H1 (cell line): ENCODE data around the gene INO80. TPM values are rescaled to one million over a fixed set of nuclear protein-coding genes. Genes with fewer than 3 reads are reported as not detected.

Source experiments
- CTCF ChIA-PET: fragments of 300-600 bp; sonication (Branson Sonifier 250); formaldehyde crosslinking; loops from one replicate; lab custom pipeline; 2021; ENCODE audit not compliant: partially characterized antibody; lab: Charles Lee
- POLR2A ChIA-PET: fragments of 300-600 bp; sonication (Branson Sonifier 250); formaldehyde crosslinking; loops from one replicate; lab custom pipeline; 2021; ENCODE audit warnings: inconsistent platforms; ENCODE audit not compliant: partially characterized antibody; lab: Charles Lee
- DNase-seq, 2 experiments: peaks; one replicate each; pipeline versions ENCODE4 v3.0.0 to v3.0.0-alpha.2; 2010 to 2022; ENCODE audit warnings: low spot score in 2 of 2, low read depth in 1 of 2, mixed read lengths in 1 of 2
- FAIRE-seq: peaks from 2 replicates; lab custom pipeline; 2011; peaks lifted over from hg19 to GRCh38; lab: Jason Lieb, UNC
- H2AFZ ChIP-seq: 2 replicates; pipeline ENCODE4 v1.8.1; 2012; ENCODE audit warnings: low read length, inconsistent platforms
- H2AK5ac ChIP-seq: 2 replicates; pipeline ENCODE4 v1.6.1; 2013; ENCODE audit warnings: low read depth, low read length
- H2BK120ac ChIP-seq: replicated peaks from 2 replicates; pipeline ENCODE3; 2013; ENCODE audit warnings: low read depth, low read length, inconsistent platforms
- H2BK12ac ChIP-seq: 2 replicates; pipeline ENCODE4 v1.6.1; 2013; ENCODE audit warnings: low read depth, low read length
- H2BK15ac ChIP-seq: 2 replicates; pipeline ENCODE4 v1.6.1; 2013; ENCODE audit warnings: low read length
- H2BK20ac ChIP-seq: 2 replicates; pipeline ENCODE4 v1.6.1; 2013; ENCODE audit warnings: low read length
- H2BK5ac ChIP-seq: 2 replicates; pipeline ENCODE4 v1.6.1; 2013; ENCODE audit warnings: low read depth, low read length
- H3K14ac ChIP-seq: 2 replicates; pipeline ENCODE4 v1.6.1; 2013; ENCODE audit warnings: inconsistent platforms; ENCODE audit not compliant: insufficient read length
- H3K18ac ChIP-seq: 2 replicates; pipeline ENCODE4 v1.6.1; 2013; ENCODE audit warnings: low read length; ENCODE audit errors: extremely low read depth
- H3K23ac ChIP-seq: 2 replicates; pipeline ENCODE4 v1.6.1; 2013; ENCODE audit warnings: inconsistent platforms; ENCODE audit not compliant: insufficient read length
- H3K23me2 ChIP-seq: 2 replicates; pipeline ENCODE4 v1.6.1; 2013; ENCODE audit warnings: low read depth, low read length
- H3K27ac ChIP-seq: 2 replicates; pipeline ENCODE4 v1.6.1; 2011; ENCODE audit warnings: low read depth, low read length, inconsistent platforms
- H3K27me3 ChIP-seq, 4 experiments: replicated peaks in 1 of 4; 1 replicate in 1 of 4; 2 replicates in 3 of 4; pipeline versions ENCODE4 v1.6.1 to v1.8.1; 2011 to 2013; ENCODE audit warnings: low read length in 3 of 4, mild to moderate bottlenecking in 3 of 4, inconsistent platforms in 2 of 4, mixed read lengths in 2 of 4, moderate library complexity in 1 of 4; ENCODE audit not compliant: control insufficient read depth in 3 of 4, insufficient read depth in 3 of 4; ENCODE audit errors: extremely low read depth in 1 of 4
- H3K36me3 ChIP-seq, 4 experiments: 2 replicates each; pipeline versions ENCODE4 v1.6.1 to v1.8.1; 2011 to 2013; ENCODE audit warnings: mild to moderate bottlenecking in 4 of 4, low read length in 3 of 4, moderate library complexity in 2 of 4, control low read depth in 1 of 4, inconsistent platforms in 1 of 4; ENCODE audit not compliant: insufficient read depth in 4 of 4, control insufficient read depth in 2 of 4
- H3K4ac ChIP-seq: replicated peaks from 2 replicates; pipeline ENCODE3; 2013; ENCODE audit warnings: low read length, low read depth, mixed read lengths, inconsistent platforms; ENCODE audit not compliant: insufficient read length
- H3K4me1 ChIP-seq, 4 experiments: replicated peaks in 1 of 4; 1 replicate in 1 of 4; 2 replicates in 3 of 4; pipeline versions ENCODE4 v1.6.1 to v1.8.1; 2011 to 2013; ENCODE audit warnings: low read length in 3 of 4, inconsistent platforms in 2 of 4, mixed read lengths in 1 of 4; ENCODE audit not compliant: insufficient read depth in 4 of 4, control insufficient read depth in 3 of 4
- H3K4me2 ChIP-seq, 2 experiments: 2 replicates each; pipeline versions ENCODE4 v1.6.1 to v1.8.1; 2011 to 2013; ENCODE audit warnings: low read depth in 2 of 2, low read length in 2 of 2, control low read depth in 1 of 2, inconsistent platforms in 1 of 2, mild to moderate bottlenecking in 1 of 2; ENCODE audit not compliant: insufficient read depth in 1 of 2
- H3K4me3 ChIP-seq, 4 experiments: fragments of 200-600, 300-600 bp in 1 of 4; sonication (generic), shearing (Covaris generic), sonication (Bioruptor Twin) in 1 of 4; 2 replicates each; pipeline versions ENCODE4 v1.5.1 to v1.8.1; 2011 to 2016; ENCODE audit warnings: low read length in 4 of 4, low read depth in 3 of 4, control low read depth in 2 of 4, inconsistent platforms in 2 of 4, mild to moderate bottlenecking in 2 of 4, mixed read lengths in 1 of 4, moderate library complexity in 1 of 4; ENCODE audit not compliant: insufficient read depth in 2 of 4; ENCODE audit errors: extremely low read depth in 1 of 4
- H3K56ac ChIP-seq: replicated peaks from 2 replicates; pipeline ENCODE3; 2013; ENCODE audit warnings: low read depth, mild to moderate bottlenecking, mixed read lengths, low read length, inconsistent platforms; ENCODE audit not compliant: insufficient read length
- H3K79me1 ChIP-seq: 2 replicates; pipeline ENCODE4 v1.6.1; 2013; ENCODE audit warnings: low read depth, low read length, control low read depth
- H3K79me2 ChIP-seq, 2 experiments: 2 replicates each; pipeline versions ENCODE4 v1.6.1 to v1.8.1; 2012 to 2013; ENCODE audit warnings: low read length in 2 of 2, mild to moderate bottlenecking in 2 of 2, inconsistent platforms in 1 of 2; ENCODE audit not compliant: insufficient read depth in 2 of 2, control insufficient read depth in 1 of 2
- H3K9ac ChIP-seq, 4 experiments: replicated peaks in 1 of 4; 1 replicate in 1 of 4; 2 replicates in 3 of 4; pipeline versions ENCODE4 v1.6.1 to v1.8.1; 2011 to 2013; ENCODE audit warnings: low read depth in 3 of 4, low read length in 3 of 4, control low read depth in 2 of 4, mild to moderate bottlenecking in 2 of 4, moderate library complexity in 2 of 4, inconsistent platforms in 1 of 4; ENCODE audit errors: extremely low read depth in 1 of 4
- H3K9me3 ChIP-seq, 2 experiments: 2 replicates each; pipeline versions ENCODE4 v1.6.1 to v1.8.1; 2012 to 2013; ENCODE audit warnings: mild to moderate bottlenecking in 2 of 2, moderate library complexity in 2 of 2, control low read depth in 1 of 2, inconsistent platforms in 1 of 2, low read depth in 1 of 2, low read length in 1 of 2, mixed read lengths in 1 of 2; ENCODE audit not compliant: insufficient read depth in 2 of 2
- H4K20me1 ChIP-seq, 2 experiments: replicated peaks in 1 of 2; 2 replicates each; pipeline versions ENCODE3 to v1.8.1; 2011 to 2013; ENCODE audit warnings: inconsistent platforms in 2 of 2, low read length in 2 of 2, mild to moderate bottlenecking in 1 of 2; ENCODE audit not compliant: insufficient read depth in 2 of 2, control insufficient read depth in 1 of 2
- H4K5ac ChIP-seq: 2 replicates; pipeline ENCODE4 v1.6.1; 2013; ENCODE audit warnings: low read length, low read depth, mixed read lengths, inconsistent platforms; ENCODE audit not compliant: insufficient read length
- H4K8ac ChIP-seq: 2 replicates; pipeline ENCODE4 v1.8.0; 2013; ENCODE audit warnings: mild to moderate bottlenecking, moderate library complexity, low read length, inconsistent platforms; ENCODE audit not compliant: insufficient read depth; ENCODE audit errors: extremely low read depth
- H4K91ac ChIP-seq: replicated peaks from 2 replicates; pipeline ENCODE3; 2013; ENCODE audit warnings: low read length, mixed read lengths, inconsistent platforms; ENCODE audit not compliant: insufficient read length
- NANOG ChIP-seq: IDR thresholded peaks from 2 replicates; pipeline ENCODE4 v1.6.1; 2011; ENCODE audit warnings: low read length, low read depth, mild to moderate bottlenecking, inconsistent platforms; ENCODE audit not compliant: insufficient read depth, poor library complexity, severe bottlenecking
- TAF1 ChIP-seq: IDR thresholded peaks from 2 replicates; pipeline ENCODE4 v1.6.1; 2011; ENCODE audit warnings: mild to moderate bottlenecking, low read depth, low read length
- TBP ChIP-seq: IDR thresholded peaks from 2 replicates; pipeline ENCODE4 v1.6.1; 2011; ENCODE audit warnings: low read depth, low read length, improper control_type of control experiment
- WGBS, 2 experiments: shearing (Covaris generic) in 1 of 2; methylation state at CpG; one replicate each; pipeline versions ENCODE4 v1.1.6 to v1.1.7; 2013 to 2015; ENCODE audit warnings: low lambda C conversion rate in 2 of 2, mixed read lengths in 2 of 2, inconsistent platforms in 1 of 2, low coverage in 1 of 2, missing lambda C conversion rate in 1 of 2; ENCODE audit not compliant: insufficient replicate concordance in 2 of 2, insufficient coverage in 1 of 2, insufficient read length in 1 of 2; ENCODE audit errors: extremely low coverage in 1 of 2, missing lambda C conversion rate in 1 of 2; 5-methylcytosine and 5-hydroxymethylcytosine counted together
- polyA plus RNA-seq, 7 experiments: library from polyadenylated mRNA; depleted of rRNA in 3 of 7; stranded (reverse) in 5 of 7; unstranded in 2 of 7; fragments of >200 nt in 5 of 7; fragments of 200-250 nt in 2 of 7; gene quantifications; 1 replicate in 5 of 7; 2 replicates in 1 of 7; 4 replicates in 1 of 7; pipeline versions ENCODE4 v1.2.1 to v1.2.3, GENCODE V29; 2011 to 2013; ENCODE audit warnings: missing spikeins in 2 of 7, mixed read lengths in 2 of 7
- total RNA-seq: library from RNA; stranded (reverse); fragmentation: NEBNext Ultra II Directional; extraction: Animal tissue kit (Norgen Biotek cat#: 25700); gene quantifications from 2 replicates; pipeline ENCODE4 v1.2.1, GENCODE V29; 2021
- TF ChIP-seq, protein P1 (sequence below), 3 experiments: IDR thresholded peaks; 1 replicate in 2 of 3; 2 replicates in 1 of 3; pipeline versions ENCODE4 v1.5.1 to v1.6.1; 2011; ENCODE audit warnings: low read length in 3 of 3, mild to moderate bottlenecking in 3 of 3, inconsistent platforms in 2 of 3, low read depth in 1 of 3, moderate library complexity in 1 of 3; ENCODE audit not compliant: insufficient read depth in 1 of 3; ENCODE audit errors: control extremely low read depth in 1 of 3

Gene INO80
- total and polyA plus RNA-seq, 2 of the 8 experiments (the other 6 are each of a cell fraction or from before 2014, with no cell fraction given): 4.3 to 24.5 TPM

DNA sequence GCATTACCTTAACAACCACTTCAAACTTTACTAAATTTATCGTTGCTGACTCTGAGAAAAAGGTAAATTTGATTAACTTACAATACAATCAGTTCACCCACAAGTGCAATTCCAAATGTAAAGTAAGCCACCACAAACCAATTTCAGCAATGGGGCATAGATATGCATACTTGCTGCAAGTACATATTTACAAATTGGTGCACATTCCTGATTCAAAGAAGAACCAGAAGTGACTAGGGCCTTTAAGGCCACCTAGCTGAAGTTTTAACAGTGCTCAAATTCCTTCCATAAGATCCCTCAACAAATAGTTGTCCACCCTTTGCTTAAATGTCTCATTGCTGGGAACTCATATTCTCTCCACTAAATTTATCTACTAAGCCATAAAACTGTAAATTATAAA is 67.2 kb downstream of the INO80 start:
- Histone ChIP-seq H3K23ac (no peak overlapping the region), H3K79me2 (no peaks in the 10 kb centered on the region), H3K56ac (no peak overlapping the region), H3K27ac (no peak overlapping the region), H3K9me3 (no peaks in the 10 kb centered on the region), H2BK5ac (no peak overlapping the region), H3K36me3 (peaks cover 10 to 66% (median 46%) of the 10 kb centered on the region in 4 experiments), H2BK12ac (no peak overlapping the region), H2AK5ac (no peak overlapping the region), H4K5ac (no peak overlapping the region), H2BK120ac (no peak overlapping the region), H3K23me2 (no peaks in the 10 kb centered on the region), H4K20me1 (peaks cover 0 to 3% of the 10 kb centered on the region in 2 experiments), H3K14ac (no peak overlapping the region), H3K4me1 (no peaks in the 10 kb centered on the region), H3K9ac (no peak overlapping the region), H3K18ac (no peak overlapping the region), H3K4me2 (no peak overlapping the region), H2BK20ac (no peak overlapping the region), H2AFZ (no peak overlapping the region), H3K27me3 (no peaks in the 10 kb centered on the region), H2BK15ac (no peak overlapping the region), H3K4me3 (no peak overlapping the region), H3K4ac (no peak overlapping the region), H4K91ac (no peak overlapping the region), H4K8ac (no peak overlapping the region), H3K79me1 (no peaks in the 10 kb centered on the region)
- CTCF ChIA-PET: interaction anchor here (1.4 kb wide), 1 partner anchor 144 kb away, joined by 3 read pairs; no protein-coding TSS in a partner anchor
- no peak for FAIRE-seq
- TF ChIP-seq TBP (no peak), NANOG (no peak), TAF1 (no peak)
- TF ChIP-seq, protein P1, sequence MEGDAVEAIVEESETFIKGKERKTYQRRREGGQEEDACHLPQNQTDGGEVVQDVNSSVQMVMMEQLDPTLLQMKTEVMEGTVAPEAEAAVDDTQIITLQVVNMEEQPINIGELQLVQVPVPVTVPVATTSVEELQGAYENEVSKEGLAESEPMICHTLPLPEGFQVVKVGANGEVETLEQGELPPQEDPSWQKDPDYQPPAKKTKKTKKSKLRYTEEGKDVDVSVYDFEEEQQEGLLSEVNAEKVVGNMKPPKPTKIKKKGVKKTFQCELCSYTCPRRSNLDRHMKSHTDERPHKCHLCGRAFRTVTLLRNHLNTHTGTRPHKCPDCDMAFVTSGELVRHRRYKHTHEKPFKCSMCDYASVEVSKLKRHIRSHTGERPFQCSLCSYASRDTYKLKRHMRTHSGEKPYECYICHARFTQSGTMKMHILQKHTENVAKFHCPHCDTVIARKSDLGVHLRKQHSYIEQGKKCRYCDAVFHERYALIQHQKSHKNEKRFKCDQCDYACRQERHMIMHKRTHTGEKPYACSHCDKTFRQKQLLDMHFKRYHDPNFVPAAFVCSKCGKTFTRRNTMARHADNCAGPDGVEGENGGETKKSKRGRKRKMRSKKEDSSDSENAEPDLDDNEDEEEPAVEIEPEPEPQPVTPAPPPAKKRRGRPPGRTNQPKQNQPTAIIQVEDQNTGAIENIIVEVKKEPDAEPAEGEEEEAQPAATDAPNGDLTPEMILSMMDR (IDR thresholded peaks at IDR 0.05; ENCODE audit: control extremely low read depth in 1 of 3, insufficient read depth in 1 of 3, low read depth in 1 of 3, low read length in 3 of 3): no peak
- 96% methylated on average over 1 of the region's 1 CpG; no CpG with 5 or more reads in 1 of the 2 experiments for WGBS, 2 experiments
- POLR2A ChIA-PET: no interaction called here
- DNase-seq: no peak
